ENCODE data around the gene WFDC10B. TPM values are rescaled to one million over a fixed set of nuclear protein-coding genes. Genes with fewer than 3 reads are reported as not detected.

The WFDC10B gene
- not detected for total RNA-seq
- polyA plus RNA-seq, result under 1 TPM in 1 of 2 donors, not detected in 1; 0.37 TPM
- long read RNA-seq, donor 1, partial matches to known transcripts, result 0 of 1 reads
- long read RNA-seq, donor 1, other reads (novel, unspliced or antisense), result 1 of 1 reads
- long read RNA-seq, donor 2, result 0 reads
- long read RNA-seq, donor 3, result 0 reads

DNA sequence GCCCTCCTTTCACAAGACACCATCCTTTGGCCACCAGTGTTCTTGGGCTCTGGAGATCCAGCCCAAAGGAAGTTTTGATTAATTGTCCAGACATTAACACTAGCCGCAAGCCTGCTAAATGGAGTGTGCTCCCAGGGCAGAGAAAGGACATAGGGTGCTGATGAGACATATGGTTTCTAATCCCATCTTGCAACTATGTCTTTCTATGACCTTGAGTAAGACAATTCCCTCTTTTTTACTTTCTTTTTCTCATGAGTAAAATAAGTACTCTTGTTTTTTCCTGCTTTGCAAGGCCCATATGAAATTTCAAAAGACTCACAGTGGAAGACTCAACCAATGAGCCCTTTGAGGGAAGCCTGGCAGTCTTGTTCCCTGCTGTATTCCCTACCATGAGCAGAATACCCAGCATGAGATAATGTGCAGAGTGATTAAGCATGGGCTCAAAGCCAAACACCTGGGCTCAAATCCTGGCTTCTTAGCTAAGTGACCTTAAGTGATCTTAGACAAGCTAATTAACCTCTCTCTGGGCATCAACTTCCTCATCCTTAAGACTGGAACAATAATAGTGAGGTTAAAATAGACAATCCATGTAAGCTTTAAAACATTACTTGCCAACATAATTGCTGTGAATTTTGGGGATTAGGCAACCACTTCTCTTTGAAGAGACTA is at the start of gene WFDC10B:
TSS of gene WFDC10B (minus strand) at position 51 of the 669 bp plus-strand sequence. CDS start 19,027 bp downstream, outside the sequence.
- 42 to 66% (median 62%) methylated on average over 1 of the region's 1 CpG for WGBS, 3 donors

DNA sequence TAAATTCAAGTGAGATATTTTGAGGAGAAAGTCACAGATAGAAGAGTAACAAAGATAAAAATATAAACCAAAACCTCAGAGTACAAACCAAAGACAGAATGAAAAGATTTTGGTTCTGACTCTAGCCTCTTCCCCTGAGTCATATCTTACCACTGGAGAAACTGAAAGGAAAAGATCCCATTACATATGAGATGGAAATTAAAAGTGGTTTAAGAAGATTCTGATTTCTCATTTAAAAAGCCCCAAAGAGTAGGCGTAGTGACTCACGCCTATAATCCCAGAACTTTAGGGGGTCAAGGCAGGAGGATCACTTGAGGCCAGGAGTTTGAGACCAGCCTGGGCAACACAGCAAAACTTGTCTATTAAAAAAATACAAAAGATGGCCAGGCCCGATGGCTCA is 47.9 kb upstream of the WFDC10B start:
- no peak overlapping the region for H3K4me3 ChIP-seq
- H3K36me3 ChIP-seq, result no peaks in the 10 kb centered on the region
- DNase-seq, result no peak
- H3K9me3 ChIP-seq, result peaks cover 0 to 5% of the 10 kb centered on the region in 2 donors
- TF ChIP-seq, protein P1, sequence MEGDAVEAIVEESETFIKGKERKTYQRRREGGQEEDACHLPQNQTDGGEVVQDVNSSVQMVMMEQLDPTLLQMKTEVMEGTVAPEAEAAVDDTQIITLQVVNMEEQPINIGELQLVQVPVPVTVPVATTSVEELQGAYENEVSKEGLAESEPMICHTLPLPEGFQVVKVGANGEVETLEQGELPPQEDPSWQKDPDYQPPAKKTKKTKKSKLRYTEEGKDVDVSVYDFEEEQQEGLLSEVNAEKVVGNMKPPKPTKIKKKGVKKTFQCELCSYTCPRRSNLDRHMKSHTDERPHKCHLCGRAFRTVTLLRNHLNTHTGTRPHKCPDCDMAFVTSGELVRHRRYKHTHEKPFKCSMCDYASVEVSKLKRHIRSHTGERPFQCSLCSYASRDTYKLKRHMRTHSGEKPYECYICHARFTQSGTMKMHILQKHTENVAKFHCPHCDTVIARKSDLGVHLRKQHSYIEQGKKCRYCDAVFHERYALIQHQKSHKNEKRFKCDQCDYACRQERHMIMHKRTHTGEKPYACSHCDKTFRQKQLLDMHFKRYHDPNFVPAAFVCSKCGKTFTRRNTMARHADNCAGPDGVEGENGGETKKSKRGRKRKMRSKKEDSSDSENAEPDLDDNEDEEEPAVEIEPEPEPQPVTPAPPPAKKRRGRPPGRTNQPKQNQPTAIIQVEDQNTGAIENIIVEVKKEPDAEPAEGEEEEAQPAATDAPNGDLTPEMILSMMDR (IDR thresholded peaks at IDR 0.05), result no peak
- no peak for TF ChIP-seq EP300 (IDR thresholded peaks at IDR 0.05)
- WGBS, 3 donors, result 73 to 83% (median 80%) methylated on average over 3 of the region's 3 CpGs
- no peaks in the 10 kb centered on the region for H3K4me1 ChIP-seq (ENCODE audit: insufficient read depth)
- H3K27ac ChIP-seq, result no peak overlapping the region
- H3K27me3 ChIP-seq, result no peaks in the 10 kb centered on the region
- intact Hi-C loops (cut with DNase I), result no loop called here

More for the DNA sequence above, at the start of gene WFDC10B:
- DNase-seq, result no peak
- TF ChIP-seq POLR2A (IDR thresholded peaks at IDR 0.05) (no peak), EP300 (IDR thresholded peaks at IDR 0.05) (no peak)
- TF ChIP-seq, protein P1 (IDR thresholded peaks at IDR 0.05), result no peak
- Histone ChIP-seq H3K27ac (no peak within 1 kb of the TSS), H3K27me3 (no peaks in the 10 kb centered on the region), H3K9me3 (no peaks in the 10 kb centered on the region), H3K36me3 (no peaks in the 10 kb centered on the region), H3K4me1 (ENCODE audit: insufficient read depth) (no peaks in the 10 kb centered on the region), H3K4me3 (no peak within 1 kb of the TSS)
- intact Hi-C loops (cut with DNase I), result no loop called here

DNA sequence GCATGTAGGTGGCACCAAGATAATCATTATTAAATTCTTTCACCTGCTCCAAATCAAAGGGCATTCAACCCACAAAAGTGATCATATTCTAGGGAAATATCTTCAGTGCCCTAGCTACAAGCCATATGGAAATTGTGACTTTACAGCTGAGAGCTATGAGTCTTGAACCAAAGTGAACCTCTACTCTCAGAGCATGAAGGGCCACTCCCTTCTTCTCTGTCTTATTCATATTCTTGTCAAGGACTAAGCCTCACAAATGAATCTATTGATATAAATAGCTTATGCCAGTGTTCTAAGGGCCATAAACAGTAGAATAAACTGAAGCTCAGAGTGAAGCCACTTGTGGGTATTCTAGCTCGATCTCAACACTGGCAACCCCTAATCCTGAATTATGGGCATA is 46.9 kb upstream of the WFDC10B start:
- Histone ChIP-seq H3K27ac (no peak overlapping the region), H3K4me3 (no peak overlapping the region), H3K36me3 (no peaks in the 10 kb centered on the region), H3K4me1 (ENCODE audit: insufficient read depth) (no peaks in the 10 kb centered on the region), H3K9me3 (peaks cover 0 to 5% of the 10 kb centered on the region in 2 donors), H3K27me3 (no peaks in the 10 kb centered on the region)
- WGBS, 3 donors, result 78 to 97% (median 86%) methylated on average over 1 of the region's 1 CpG
- DNase-seq, result no peak
- TF ChIP-seq EP300 (IDR thresholded peaks at IDR 0.05), result no peak
- no peak for TF ChIP-seq POLR2A (IDR thresholded peaks at IDR 0.05)
- intact Hi-C loops (cut with DNase I), result no loop called here

DNA sequence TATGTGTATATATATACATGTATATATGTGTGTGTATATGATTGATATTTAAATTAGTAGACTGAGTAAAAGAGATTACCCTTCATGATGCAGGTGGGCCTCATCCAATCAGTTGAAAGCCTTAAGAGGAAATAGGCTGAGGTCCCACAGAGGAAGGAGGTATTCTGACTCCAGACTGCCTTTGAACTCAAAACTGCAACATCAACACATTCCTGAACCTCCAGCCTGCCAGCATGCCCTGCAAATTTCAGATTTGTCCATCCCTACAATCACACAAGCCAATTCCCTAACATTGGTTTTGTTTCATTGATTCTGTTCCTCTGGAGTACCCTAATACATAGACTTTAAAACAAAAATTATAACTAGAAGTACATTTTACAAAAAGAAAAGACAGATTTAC is 40.2 kb upstream of the WFDC10B start:
- no peak for DNase-seq
- Histone ChIP-seq H3K9me3 (no peaks in the 10 kb centered on the region), H3K27me3 (no peaks in the 10 kb centered on the region), H3K27ac (no peak overlapping the region), H3K4me3 (no peak overlapping the region), H3K36me3 (no peaks in the 10 kb centered on the region), H3K4me1 (ENCODE audit: insufficient read depth) (no peaks in the 10 kb centered on the region)
- intact Hi-C loops (cut with DNase I), result no loop called here
- TF ChIP-seq EP300 (IDR thresholded peaks at IDR 0.05), result no peak
- TF ChIP-seq POLR2A (IDR thresholded peaks at IDR 0.05), result no peak
- TF ChIP-seq, protein P1 (IDR thresholded peaks at IDR 0.05), result no peak

DNA sequence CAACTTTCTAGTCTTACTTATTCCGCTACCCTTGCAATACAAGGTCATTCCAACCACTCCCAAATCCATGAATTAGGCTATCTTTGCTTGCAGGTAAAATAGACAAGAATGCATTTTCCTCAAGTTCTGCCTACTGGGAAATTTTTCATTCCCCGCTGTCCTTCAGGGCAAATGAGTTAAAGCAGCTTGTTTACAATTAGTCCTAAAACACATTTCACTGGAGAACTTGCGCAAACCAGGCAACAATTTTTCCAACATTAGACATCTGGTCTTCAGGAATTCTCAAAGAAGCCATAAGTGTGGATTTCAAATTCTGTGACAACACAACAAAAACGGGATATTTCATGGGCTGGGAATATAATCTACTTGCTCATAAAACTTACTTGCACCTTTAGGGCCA is 37.8 kb upstream of the WFDC10B start:
- Histone ChIP-seq H3K9me3 (no peaks in the 10 kb centered on the region), H3K4me3 (no peak overlapping the region), H3K27ac (no peak overlapping the region), H3K4me1 (ENCODE audit: insufficient read depth) (no peaks in the 10 kb centered on the region), H3K27me3 (no peaks in the 10 kb centered on the region), H3K36me3 (no peaks in the 10 kb centered on the region)
- intact Hi-C loops (cut with DNase I), result no loop called here
- 77 to 89% (median 82%) methylated on average over 4 of the region's 4 CpGs for WGBS, 3 donors
- TF ChIP-seq EP300 (IDR thresholded peaks at IDR 0.05), result no peak
- TF ChIP-seq, protein P1 (IDR thresholded peaks at IDR 0.05), result no peak
- TF ChIP-seq POLR2A (IDR thresholded peaks at IDR 0.05), result no peak
- DNase-seq, result no peak

Measured in ovary (tissue), 10 donors.